SH-SY5Y (cell line): ENCODE measurements around the gene KCNB1.

ENCODE experiments used
- GATA2 ChIP-seq: IDR thresholded peaks from 2 replicates; pipeline ENCODE4 v1.6.1; 2011; ENCODE audit warnings: mild to moderate bottlenecking, low read depth, low read length
- GATA3 ChIP-seq: IDR thresholded peaks from 2 replicates; pipeline ENCODE4 v1.6.1; 2011; ENCODE audit warnings: low read depth, mild to moderate bottlenecking, low read length, moderate library complexity

Gene KCNB1

DNA sequence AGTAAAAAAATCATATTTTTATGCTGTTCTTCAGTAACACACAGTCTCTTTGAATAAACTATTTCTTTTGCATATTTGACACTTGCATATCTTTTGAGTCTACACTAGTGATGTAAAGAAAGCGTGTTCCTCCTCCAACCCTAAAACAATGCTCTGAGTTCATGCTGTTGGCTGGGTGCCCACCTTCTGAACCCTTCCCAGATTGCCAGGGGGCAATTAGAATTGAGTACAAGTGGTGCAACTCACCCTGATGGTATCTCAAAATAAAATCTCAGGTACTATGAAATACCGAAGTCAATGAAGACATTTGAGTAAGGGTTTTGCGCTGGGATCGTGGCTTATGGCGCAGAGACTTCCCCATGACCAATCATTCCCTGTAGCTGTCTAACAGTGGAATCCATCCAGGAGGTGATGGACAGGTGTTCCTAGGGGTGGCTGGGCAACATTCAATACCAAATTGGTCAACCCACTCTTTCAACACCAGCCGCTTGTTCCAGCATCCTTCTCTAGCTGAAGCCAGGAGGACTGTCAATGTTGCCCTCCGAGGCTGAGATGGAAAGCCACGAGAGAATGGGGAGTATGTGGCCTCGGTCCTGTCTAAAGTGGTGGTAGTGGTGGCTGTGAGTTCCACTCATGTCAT, 110.3 kb downstream of the KCNB1 start:
- no peak for TF ChIP-seq GATA3
- no peak for TF ChIP-seq GATA2

DNA sequence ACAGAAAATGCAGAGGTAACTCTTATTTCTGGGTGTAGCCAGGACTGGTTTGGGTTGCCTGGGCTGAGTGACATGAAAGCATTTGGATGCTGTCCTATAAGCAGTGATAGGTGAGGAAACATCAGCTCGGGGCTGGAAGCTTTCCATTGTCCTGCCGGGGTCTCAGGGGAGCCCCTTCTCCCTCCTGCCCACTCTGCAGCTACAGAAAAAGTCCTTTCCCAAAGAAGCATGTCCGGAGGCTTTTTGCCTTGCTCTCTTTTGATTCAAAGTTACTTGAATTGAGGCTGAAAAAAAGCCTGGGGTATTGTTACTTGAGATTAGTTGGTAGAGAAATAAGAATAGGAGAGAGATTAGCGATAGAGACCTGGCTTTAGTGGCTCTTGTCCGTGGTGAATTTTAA, 113.9 kb downstream of the KCNB1 start:
- TF ChIP-seq GATA2 (no peak), GATA3 (no peak)

DNA sequence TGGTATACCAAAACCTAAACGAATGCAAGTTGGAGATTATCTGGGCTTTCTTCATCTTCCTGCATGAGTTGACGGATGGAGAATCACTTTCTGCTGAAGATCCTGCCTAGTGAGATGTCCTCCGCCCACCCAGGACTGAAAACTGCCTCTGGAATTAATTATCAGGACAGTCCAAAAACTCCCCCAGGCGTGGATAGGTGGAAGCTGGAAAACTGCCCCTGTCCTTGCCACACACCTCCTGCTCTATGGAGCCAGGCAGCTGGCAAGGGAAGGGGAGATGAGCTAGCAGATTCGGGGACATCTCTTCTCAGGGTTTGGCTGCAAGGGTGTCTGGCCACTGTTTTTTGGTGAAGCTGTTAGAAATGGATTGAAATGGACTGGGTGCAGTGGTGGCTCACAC, 115.4 kb downstream of the KCNB1 start:
- TF ChIP-seq GATA2 (no peak; the same call in 1 of the 2 replicates), GATA3 (no peak)

DNA sequence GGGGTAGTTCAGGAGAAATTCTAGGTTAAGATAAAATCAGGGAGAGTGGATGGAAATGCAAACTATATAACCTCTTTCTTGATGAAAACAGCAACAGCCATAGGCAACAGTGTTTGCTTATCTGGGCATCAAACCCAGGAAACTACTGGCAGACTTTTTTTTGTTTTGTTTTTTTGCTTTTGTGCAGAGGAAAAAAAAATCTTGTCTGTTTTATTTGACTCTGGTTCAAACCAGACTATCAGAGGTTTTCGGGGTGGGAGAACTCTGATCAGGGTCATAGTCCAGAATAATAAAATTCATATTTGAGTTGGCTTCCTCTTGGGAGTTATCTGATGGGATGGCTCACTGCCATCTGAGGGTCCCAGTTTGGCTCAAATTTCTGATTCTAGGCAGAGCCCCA, 115.8 kb downstream of the KCNB1 start:
- TF ChIP-seq GATA2: peak; percentile 91
- peak; percentile 93 for TF ChIP-seq GATA3

DNA sequence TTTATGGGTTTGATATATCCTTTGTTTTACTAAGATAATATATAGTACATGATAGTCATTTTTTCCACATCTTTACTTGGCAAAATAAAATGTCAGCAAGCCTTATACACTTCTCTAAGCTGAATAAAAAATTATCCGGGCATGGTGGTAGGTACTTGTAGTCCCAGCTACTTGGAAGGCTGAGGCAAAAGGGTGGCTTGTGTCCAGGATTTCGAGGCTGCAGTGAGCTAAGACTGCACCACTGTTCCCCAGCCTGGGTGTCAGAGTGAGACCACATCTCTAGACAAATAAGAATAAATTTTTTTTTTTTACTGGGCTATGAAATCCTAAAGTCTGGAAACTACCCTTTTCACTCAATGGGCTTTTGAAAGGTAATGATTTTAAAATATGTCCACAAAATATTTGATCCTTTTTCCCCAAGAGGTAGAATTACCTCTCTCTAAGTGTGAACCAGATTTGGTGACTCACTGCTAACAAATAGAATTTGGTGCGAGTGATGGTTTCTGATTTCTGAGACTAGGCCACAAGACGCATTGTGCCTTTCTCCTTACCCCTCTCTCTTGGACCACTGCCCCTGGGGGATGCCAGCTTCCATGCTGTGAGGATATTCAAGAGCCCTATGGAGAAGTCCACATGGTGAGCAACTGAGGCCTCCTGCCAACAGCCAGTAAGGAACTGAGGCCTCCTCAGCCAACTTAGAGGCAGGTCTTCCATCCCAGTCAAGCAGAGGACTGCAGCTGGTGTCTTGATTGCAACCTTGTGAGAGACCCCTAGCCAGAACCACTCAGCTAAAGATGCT, 120.4 kb downstream of the KCNB1 start:
- TF ChIP-seq GATA3: no peak

DNA sequence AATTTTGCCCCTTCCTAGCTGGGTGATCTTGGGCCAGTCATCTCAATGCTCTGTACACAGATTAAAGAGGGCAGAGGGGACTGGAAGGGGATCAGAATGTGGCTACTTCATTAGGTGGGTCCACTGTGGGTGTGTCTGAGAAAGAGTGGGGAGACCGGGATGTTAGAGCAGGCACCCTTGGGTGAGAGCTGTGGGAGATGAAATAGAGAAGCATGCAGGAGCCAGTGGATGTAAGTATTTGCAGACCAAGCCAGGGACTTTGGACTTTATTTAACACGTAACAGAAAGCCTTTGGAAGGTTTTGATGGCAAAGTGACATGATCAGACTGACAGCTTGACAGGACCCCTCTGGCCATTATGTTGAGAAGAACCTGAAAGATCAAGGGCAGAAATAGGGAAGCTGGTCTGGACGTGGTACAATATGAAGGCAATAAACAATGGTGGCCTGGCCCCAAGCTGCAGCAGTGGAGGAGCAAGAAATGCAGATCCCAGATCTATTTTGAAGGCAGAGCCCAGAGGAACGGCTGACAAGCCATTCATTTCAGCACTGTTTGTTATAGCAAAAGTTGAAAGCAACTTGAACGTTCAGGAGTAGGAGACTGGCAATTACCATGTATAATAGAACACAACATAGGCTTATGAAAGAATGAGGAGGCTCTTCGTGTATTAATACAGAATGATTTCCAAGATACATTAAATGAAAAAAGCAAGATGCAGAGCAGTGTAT, 122.1 kb downstream of the KCNB1 start:
- TF ChIP-seq GATA3 (no peak), GATA2 (no peak)

DNA sequence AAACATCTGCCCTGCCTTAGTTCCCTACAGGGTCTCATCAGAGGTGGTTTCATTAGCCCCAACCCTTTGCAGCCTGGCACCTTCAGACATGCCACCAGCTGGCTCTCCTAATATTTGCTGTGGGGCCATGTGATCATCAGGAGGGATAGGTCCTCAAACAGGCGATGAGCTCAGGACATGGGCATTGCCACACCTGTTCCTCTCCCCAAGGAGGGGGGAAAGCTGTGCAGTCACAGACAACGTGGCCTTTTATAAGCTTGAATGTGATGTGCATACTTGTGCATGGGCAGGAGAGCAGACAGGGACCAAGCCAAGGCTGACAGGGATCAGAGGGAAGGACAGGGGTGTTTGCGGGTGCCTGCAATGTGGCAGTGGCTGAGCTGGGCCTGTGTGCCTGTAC, 125.8 kb downstream of the KCNB1 start:
- TF ChIP-seq GATA3 (no peak), GATA2 (no peak)

DNA sequence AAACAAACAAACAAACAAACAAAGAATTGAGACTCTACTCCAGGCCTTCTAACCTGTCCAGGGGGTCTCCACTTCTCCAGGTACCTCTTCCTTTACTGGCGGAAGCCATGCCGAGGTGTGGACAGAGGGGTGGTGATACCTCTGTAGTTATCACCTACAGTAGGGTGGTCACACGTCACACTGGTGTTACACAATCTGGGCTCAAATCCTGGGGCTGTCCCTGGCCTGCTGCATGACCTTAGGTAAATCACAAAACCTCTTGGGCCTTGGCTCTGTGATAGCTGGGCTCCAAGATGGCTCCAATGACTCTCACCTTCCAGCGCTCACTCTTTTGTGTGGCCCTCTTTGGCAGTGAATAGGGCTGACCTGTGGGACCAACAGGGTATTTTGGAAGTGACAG, 127.8 kb downstream of the KCNB1 start:
- TF ChIP-seq GATA2 (no peak), GATA3 (no peak)

DNA sequence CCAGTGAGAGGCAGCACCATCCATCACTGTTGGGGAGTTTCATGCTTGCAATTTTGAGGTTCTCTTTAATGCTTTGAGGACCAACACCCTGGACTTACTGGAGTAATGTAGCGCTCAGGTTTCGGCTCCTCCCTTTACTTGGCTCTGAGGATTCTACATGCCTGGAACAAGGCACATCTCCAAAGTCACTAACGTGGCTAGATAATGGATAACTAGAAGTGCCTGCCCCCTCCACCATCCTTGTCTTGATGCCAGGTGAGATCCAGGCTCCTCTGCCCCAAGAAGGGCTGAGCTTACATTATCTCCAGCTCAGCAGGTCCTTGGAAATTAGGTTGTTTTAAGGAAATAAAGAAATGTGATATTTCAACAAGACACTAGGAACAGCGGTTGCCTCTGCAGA, 129.1 kb downstream of the KCNB1 start:
- TF ChIP-seq GATA3 (no peak), GATA2 (no peak)

DNA sequence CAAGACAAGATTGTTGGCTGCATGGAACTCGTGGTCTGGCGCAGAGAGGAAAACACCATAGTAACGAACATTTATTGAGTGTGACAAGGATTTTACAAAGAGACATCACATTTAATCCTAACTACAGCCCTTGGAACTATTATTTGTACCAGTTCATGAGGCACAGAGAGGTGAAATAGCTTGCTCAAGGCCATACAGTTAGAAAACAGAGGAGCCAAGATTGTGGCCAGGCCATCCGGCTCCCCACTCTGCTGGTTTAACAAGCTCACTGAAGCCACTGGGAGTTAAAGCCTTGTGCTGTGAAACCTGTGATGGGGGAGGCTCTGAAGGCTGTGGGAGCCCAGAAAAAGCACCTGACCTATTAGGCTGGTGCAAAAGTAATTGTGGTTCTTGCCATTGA, 129.7 kb downstream of the KCNB1 start:
- TF ChIP-seq GATA2 (no peak), GATA3 (no peak)

DNA sequence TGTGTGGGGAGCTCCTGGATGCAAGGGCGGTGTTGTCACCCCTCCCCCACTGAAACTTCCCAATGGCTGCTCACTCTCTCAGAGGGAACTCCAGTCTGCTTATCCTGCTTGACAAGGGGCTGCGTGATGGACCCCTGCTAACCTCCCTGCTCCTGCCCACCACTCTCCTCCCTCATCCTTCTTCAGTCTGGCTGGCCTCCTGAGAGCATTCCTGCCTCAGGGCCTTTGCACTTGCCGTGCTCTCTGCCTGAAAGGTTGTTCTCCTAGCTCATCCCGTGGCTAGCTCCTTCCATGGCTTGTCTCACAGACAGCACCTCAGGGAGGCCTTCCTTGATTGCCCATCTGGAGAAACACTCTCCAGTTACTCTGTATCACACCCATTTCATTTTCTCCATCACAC, 130.7 kb downstream of the KCNB1 start:
- TF ChIP-seq GATA2 (no peak), GATA3 (no peak)

DNA sequence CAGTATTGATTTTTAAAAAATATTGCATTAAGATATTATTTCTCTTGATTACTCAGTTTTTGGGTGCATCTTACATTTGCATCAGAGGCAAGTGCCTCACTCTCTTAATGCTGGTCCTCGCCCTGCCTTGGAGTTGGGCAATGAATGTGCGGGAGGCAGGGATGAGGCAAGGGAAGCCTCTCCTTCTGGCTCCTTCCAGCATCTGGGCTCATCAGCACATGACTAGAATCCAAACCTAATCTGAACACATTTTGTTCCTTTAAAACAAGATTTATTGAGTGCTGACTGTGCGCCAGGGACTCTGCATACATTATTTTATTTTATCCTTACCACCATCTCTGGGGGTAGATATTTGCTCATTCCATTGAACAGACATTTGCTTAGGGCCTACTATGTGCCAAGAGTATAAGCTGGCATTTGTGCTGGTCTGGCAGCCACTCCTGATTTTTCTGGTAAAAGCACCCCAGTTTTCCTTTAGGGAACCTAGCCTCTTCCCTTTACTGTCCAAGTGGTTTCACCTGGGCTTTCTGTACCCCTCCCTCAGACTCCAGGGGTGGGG, 132.7 kb downstream of the KCNB1 start:
- TF ChIP-seq GATA3: no peak
- no peak for TF ChIP-seq GATA2

DNA sequence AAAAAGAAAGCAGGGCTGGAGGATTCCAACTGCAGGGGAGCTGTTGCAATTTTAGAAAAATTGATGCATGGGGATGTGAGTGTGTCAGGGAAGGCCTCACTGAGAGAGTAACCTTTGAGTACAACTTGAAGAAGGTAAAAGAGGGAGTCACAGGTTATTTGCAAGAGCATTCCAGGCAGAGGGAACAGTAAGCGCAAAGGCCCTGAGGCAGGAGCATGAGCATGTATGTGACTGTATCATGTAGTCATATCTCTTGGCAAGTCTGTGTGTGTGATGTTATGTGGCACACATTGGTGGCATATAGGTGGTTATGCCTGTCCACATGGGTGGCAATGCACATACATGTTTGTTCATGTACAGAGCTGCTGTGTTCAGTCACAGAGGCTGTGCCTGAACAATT, 133.4 kb downstream of the KCNB1 start:
- TF ChIP-seq GATA3 (no peak), GATA2 (no peak)

DNA sequence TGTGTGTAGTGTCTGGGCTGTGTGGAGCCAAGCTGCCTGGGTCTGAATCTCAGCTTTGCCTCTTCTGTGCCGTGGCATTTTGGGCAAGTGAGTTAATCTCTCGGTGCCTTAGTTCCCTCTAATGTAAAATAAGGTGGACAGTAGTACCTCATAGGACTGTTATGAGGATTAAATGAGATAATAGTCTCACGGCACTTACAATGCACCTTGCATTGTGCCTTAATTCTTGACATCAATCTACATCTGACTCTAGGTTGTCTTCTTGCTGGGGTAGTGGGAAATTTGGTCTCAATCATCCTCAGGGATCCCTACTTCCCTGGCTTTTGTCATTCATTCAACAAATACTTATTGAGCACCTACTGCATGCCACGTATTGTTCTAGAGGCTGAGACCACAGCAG, 133.9 kb downstream of the KCNB1 start:
- TF ChIP-seq GATA3 (no peak), GATA2 (no peak)
